ENCODE data around the gene KRTAP10-5.
"Not testable (repeated sequence)": the region's sequence is repeated elsewhere in the genome, so short reads cannot be mapped to it uniquely, and the experiment has no call there.

The KRTAP10-5 gene

GRCh38 chr21:44571844-44572782 lies 8.3 kb downstream of the KRTAP10-5 start:
- DNase-seq (ENCODE audit: low spot score) = no peak

- DNase-seq (ENCODE audit: low spot score) = no peak
Observed at GRCh38 chr21:44571296-44571695, 9.1 kb downstream of the KRTAP10-5 start.

- DNase-seq (ENCODE audit: low spot score) = no peak
Observed at GRCh38 chr21:44569861-44570517, 10.4 kb downstream of the KRTAP10-5 start.

GRCh38 chr21:44568667-44569556 lies 11.5 kb downstream of the KRTAP10-5 start:
- DNase-seq (ENCODE audit: low spot score) = no peak

- DNase-seq (ENCODE audit: low spot score) = no peak
Observed at GRCh38 chr21:44568261-44568660, 12.1 kb downstream of the KRTAP10-5 start.

GRCh38 chr21:44567481-44568171 lies 12.8 kb downstream of the KRTAP10-5 start:
- DNase-seq (ENCODE audit: low spot score) = no peak

GRCh38 chr21:44566403-44566802 lies 14.0 kb downstream of the KRTAP10-5 start:
- DNase-seq (ENCODE audit: low spot score) = no peak

- no peak for DNase-seq (ENCODE audit: low spot score)
Observed at GRCh38 chr21:44564886-44565598, 15.4 kb downstream of the KRTAP10-5 start.

GRCh38 chr21:44564099-44564498 lies 16.3 kb downstream of the KRTAP10-5 start:
- no peak for DNase-seq (ENCODE audit: low spot score)

GRCh38 chr21:44558695-44559094 lies 21.7 kb downstream of the KRTAP10-5 start, which contains the start of gene KRTAP10-3:
KRTAP10-3 (minus strand) TSS chr21:44558795; CDS start chr21:44558715, 80 bp downstream.
- no peak for DNase-seq (ENCODE audit: low spot score)

- not testable (repeated sequence) for DNase-seq (ENCODE audit: low spot score)
Observed at GRCh38 chr21:44558329-44558675, 22.1 kb downstream of the KRTAP10-5 start.

- no peak for DNase-seq (ENCODE audit: low spot score)
Observed at GRCh38 chr21:44557491-44558328, 22.7 kb downstream of the KRTAP10-5 start.

GRCh38 chr21:44556879-44557278 lies 23.5 kb downstream of the KRTAP10-5 start:
- DNase-seq (ENCODE audit: low spot score) = no peak

GRCh38 chr21:44555200-44555875 lies 25.1 kb downstream of the KRTAP10-5 start:
- peak; percentile 38 for DNase-seq (ENCODE audit: low spot score)

- DNase-seq (ENCODE audit: low spot score) = no peak
Observed at GRCh38 chr21:44552681-44553080, 27.7 kb downstream of the KRTAP10-5 start.

GRCh38 chr21:44552136-44552535 lies 28.3 kb downstream of the KRTAP10-5 start:
- DNase-seq (ENCODE audit: low spot score) = peak; percentile 54

- DNase-seq (ENCODE audit: low spot score) = peak; percentile 47
Observed at GRCh38 chr21:44551340-44551961, 29.0 kb downstream of the KRTAP10-5 start, which contains the start of gene KRTAP10-2. KRTAP10-2 (minus strand) TSS chr21:44551505; CDS start chr21:44551458, 47 bp downstream.

- no peak for DNase-seq (ENCODE audit: low spot score)
Observed at GRCh38 chr21:44550807-44551206, 29.6 kb downstream of the KRTAP10-5 start.

GRCh38 chr21:44550285-44550684 lies 30.1 kb downstream of the KRTAP10-5 start:
- not testable (repeated sequence) for DNase-seq (ENCODE audit: low spot score)

Data from left forelimb (tissue), 1 donor.